ENCODE measurements around the gene CTBP2. TPM values are rescaled to one million over a fixed set of nuclear protein-coding genes. Genes with fewer than 3 reads are reported as not detected.

The CTBP2 gene
- total RNA-seq, 1 donor from 2014 or later = 55.2 TPM

GRCh38 chr10:125096371-125096770 is 64.0 kb downstream of the CTBP2 start:
- H3K27ac ChIP-seq = no peak overlapping the region
- no peaks in the 10 kb centered on the region for H3K9me3 ChIP-seq (ENCODE audit: low read depth)
- no peaks in the 10 kb centered on the region for H3K27me3 ChIP-seq
- H3K4me1 ChIP-seq = peaks cover 17% of the 10 kb centered on the region
- no peak for TF ChIP-seq EZH2phosphoT487 (IDR thresholded peaks at IDR 0.05)
- TF ChIP-seq CTCF (IDR thresholded peaks at IDR 0.05) = no peak
- TF ChIP-seq EZH2 (IDR thresholded peaks at IDR 0.05) = no peak
- Mint-ChIP-seq H3K27me3 (ENCODE audit: insufficient read depth, low read depth) (peaks cover 9% of the 10 kb centered on the region), H3K4me1 (peaks cover 62% of the 10 kb centered on the region), H3K27ac (no peak overlapping the region), H3K36me3 (peaks cover 14% of the 10 kb centered on the region), H3K4me3 (no peak overlapping the region), H3K9me3 (no peaks in the 10 kb centered on the region)
- H3K4me3 ChIP-seq = no peak overlapping the region
- peaks cover 98% of the 10 kb centered on the region for H4K20me1 ChIP-seq (ENCODE audit: low read depth)
- H3F3A ChIP-seq (ENCODE audit: low read depth) = no peaks in the 10 kb centered on the region
- no peak overlapping the region for H3K9ac ChIP-seq
- H3K4me2 ChIP-seq = no peak overlapping the region
- DNase-seq (ENCODE audit: low spot score) = no peak
- H2AFZ ChIP-seq (replicated peaks) = no peak overlapping the region
- H3K36me3 ChIP-seq = no peaks in the 10 kb centered on the region
- peaks cover 98% of the 10 kb centered on the region for H3K79me2 ChIP-seq (ENCODE audit: low read depth)

- H3K27ac ChIP-seq = no peak overlapping the region
- H3K27me3 Mint-ChIP-seq (ENCODE audit: insufficient read depth, low read depth) = peaks cover 9% of the 10 kb centered on the region
- peaks cover 98% of the 10 kb centered on the region for H3K79me2 ChIP-seq (ENCODE audit: low read depth)
- H3K36me3 Mint-ChIP-seq = peaks cover 14% of the 10 kb centered on the region
- no peak overlapping the region for H3K4me3 ChIP-seq
- DNase-seq (ENCODE audit: low spot score) = no peak
- H3K4me1 Mint-ChIP-seq = peaks cover 56% of the 10 kb centered on the region
- H2AFZ ChIP-seq (replicated peaks) = no peak overlapping the region
- TF ChIP-seq CTCF (IDR thresholded peaks at IDR 0.05) (no peak), EZH2phosphoT487 (IDR thresholded peaks at IDR 0.05) (no peak), EZH2 (IDR thresholded peaks at IDR 0.05) (no peak)
- H4K20me1 ChIP-seq (ENCODE audit: low read depth) = peaks cover 98% of the 10 kb centered on the region
- no peaks in the 10 kb centered on the region for H3K9me3 Mint-ChIP-seq
- no peaks in the 10 kb centered on the region for H3K36me3 ChIP-seq
- no peak overlapping the region for H3K4me3 Mint-ChIP-seq
- H3K4me1 ChIP-seq = peaks cover 17% of the 10 kb centered on the region
- no peak overlapping the region for H3K4me2 ChIP-seq
- no peaks in the 10 kb centered on the region for H3K9me3 ChIP-seq (ENCODE audit: low read depth)
- H3F3A ChIP-seq (ENCODE audit: low read depth) = no peaks in the 10 kb centered on the region
- H3K9ac ChIP-seq = no peak overlapping the region
- H3K27me3 ChIP-seq = no peaks in the 10 kb centered on the region
- H3K27ac Mint-ChIP-seq = peak overlapping the region; percentile 27
These were observed 64.6 kb downstream of the CTBP2 start for GRCh38 chr10:125095776-125096175.

- Histone ChIP-seq H4K20me1 (ENCODE audit: low read depth) (peaks cover 98% of the 10 kb centered on the region), H3F3A (ENCODE audit: low read depth) (no peaks in the 10 kb centered on the region), H3K79me2 (ENCODE audit: low read depth) (peaks cover 98% of the 10 kb centered on the region), H3K27ac (no peak overlapping the region), H3K9me3 (ENCODE audit: low read depth) (no peaks in the 10 kb centered on the region), H3K27me3 (no peaks in the 10 kb centered on the region), H3K4me2 (no peak overlapping the region), H2AFZ (replicated peaks) (no peak overlapping the region), H3K4me1 (peaks cover 17% of the 10 kb centered on the region), H3K4me3 (no peak overlapping the region), H3K9ac (no peak overlapping the region), H3K36me3 (no peaks in the 10 kb centered on the region)
- Mint-ChIP-seq H3K27ac (peak overlapping the region; percentile 27), H3K4me1 (peaks cover 53% of the 10 kb centered on the region), H3K27me3 (ENCODE audit: insufficient read depth, low read depth) (peaks cover 9% of the 10 kb centered on the region), H3K4me3 (no peak overlapping the region), H3K9me3 (no peaks in the 10 kb centered on the region), H3K36me3 (peaks cover 13% of the 10 kb centered on the region)
- TF ChIP-seq CTCF (IDR thresholded peaks at IDR 0.05) (no peak), EZH2 (IDR thresholded peaks at IDR 0.05) (no peak), EZH2phosphoT487 (IDR thresholded peaks at IDR 0.05) (no peak)
- DNase-seq (ENCODE audit: low spot score) = no peak
These were observed 65.1 kb downstream of the CTBP2 start for GRCh38 chr10:125095228-125095627.

Measured in neural progenitor cell (in vitro differentiated cells).